SK-N-SH (cell line): ENCODE measurements around the gene SGPP1. TPM values are rescaled to one million over a fixed set of nuclear protein-coding genes. Genes with fewer than 3 reads are reported as not detected.
"Not testable (repeated sequence)": the region's sequence is repeated elsewhere in the genome, so short reads cannot be mapped to it uniquely, and the experiment has no call there.

Experiments used
- CTCF ChIA-PET: fragments of 300-600, 350-600 bp; formaldehyde crosslinking; extraction: SDS; loops from one replicate; lab custom pipeline; 2021; lab: Yijun Ruan, JAX
- POLR2A ChIA-PET: fragments of 350-600 bp; sonication (Branson Sonifier 250); formaldehyde crosslinking; extraction: SDS; loops from one replicate; lab custom pipeline; 2020; ENCODE audit warnings: antibody characterized with exemption, inconsistent platforms; lab: Yijun Ruan, JAX
- DNase-seq: peaks from one replicate; pipeline ENCODE4 v3.0.0; 2012
- H2AFZ ChIP-seq: fragments of 200-600 bp; sonication (generic); 2 replicates; pipeline ENCODE4 v1.8.1; 2016; ENCODE audit warnings: antibody characterized with exemption, mild to moderate bottlenecking, low read depth
- H3F3A ChIP-seq: fragments of 200-600 bp; sonication (generic); replicated peaks from 2 replicates; pipeline ENCODE3; 2016; ENCODE audit warnings: antibody characterized with exemption, mild to moderate bottlenecking; ENCODE audit not compliant: insufficient read depth
- H3K27ac ChIP-seq, 2 experiments: fragments of 200-500 bp in 1 of 2; fragments of 200-600 bp in 1 of 2; sonication (Bioruptor generic) in 1 of 2; sonication (generic), shearing (Covaris generic) in 1 of 2; 2 replicates each; pipeline versions ENCODE4 v1.5.1 to v1.6.1; 2014 to 2016; ENCODE audit warnings: low read depth in 2 of 2, inconsistent platforms in 1 of 2, low read length in 1 of 2, mild to moderate bottlenecking in 1 of 2, mixed read lengths in 1 of 2
- H3K27me3 ChIP-seq: fragments of 200-600 bp; sonication (generic), shearing (Covaris generic); 2 replicates; pipeline ENCODE4 v1.6.1; 2016; ENCODE audit warnings: mixed run types; ENCODE audit not compliant: insufficient read depth
- H3K36me3 ChIP-seq, 2 experiments: fragments of 200-500 bp in 1 of 2; fragments of 200-600 bp in 1 of 2; sonication (Bioruptor generic) in 1 of 2; sonication (generic) in 1 of 2; replicated peaks in 1 of 2; 2 replicates each; pipeline versions ENCODE3 to v1.5.1; 2014 to 2016; ENCODE audit warnings: low read length in 1 of 2, mild to moderate bottlenecking in 1 of 2; ENCODE audit not compliant: insufficient read depth in 2 of 2, control insufficient read depth in 1 of 2
- H3K4me1 ChIP-seq, 2 experiments: fragments of 200-500 bp in 1 of 2; fragments of 200-600 bp in 1 of 2; sonication (Bioruptor generic) in 1 of 2; sonication (generic), shearing (Covaris generic) in 1 of 2; 2 replicates each; pipeline versions ENCODE4 v1.5.1 to v1.6.1; 2014 to 2016; ENCODE audit warnings: low read depth in 1 of 2, low read length in 1 of 2, mixed run types in 1 of 2; ENCODE audit not compliant: insufficient read depth in 2 of 2, control insufficient read depth in 1 of 2
- H3K4me2 ChIP-seq: fragments of 200-600 bp; sonication (generic), shearing (Covaris generic); 2 replicates; pipeline ENCODE4 v1.6.1; 2017; ENCODE audit warnings: mixed run types
- H3K4me3 ChIP-seq, 2 experiments: fragments of 200-500 bp in 1 of 2; fragments of 200-600 bp in 1 of 2; sonication (Bioruptor generic) in 1 of 2; sonication (generic), shearing (Covaris generic) in 1 of 2; 2 replicates each; pipeline versions ENCODE4 v1.5.1 to v1.8.1; 2014 to 2016; ENCODE audit warnings: low read depth in 2 of 2, inconsistent platforms in 1 of 2, low read length in 1 of 2, mild to moderate bottlenecking in 1 of 2, mixed read lengths in 1 of 2, moderate library complexity in 1 of 2
- H3K79me2 ChIP-seq: fragments of 200-600 bp; sonication (generic); 2 replicates; pipeline ENCODE4 v1.8.1; 2017; ENCODE audit warnings: mild to moderate bottlenecking; ENCODE audit not compliant: insufficient read depth
- H3K9ac ChIP-seq: fragments of 200-600 bp; sonication (generic); 2 replicates; pipeline ENCODE4 v1.6.1; 2017; ENCODE audit warnings: mixed run types
- H3K9me2 ChIP-seq: fragments of 200-600 bp; sonication (generic); 2 replicates; pipeline ENCODE4 v1.6.1; 2017; ENCODE audit warnings: mixed run types
- H3K9me3 ChIP-seq: fragments of 200-600 bp; sonication (generic); 2 replicates; pipeline ENCODE4 v1.6.1; 2017; ENCODE audit warnings: mixed run types, mild to moderate bottlenecking, moderate library complexity
- H4K20me1 ChIP-seq: fragments of 200-600 bp; sonication (generic); 2 replicates; pipeline ENCODE4 v1.6.1; 2017; ENCODE audit warnings: mild to moderate bottlenecking, mixed run types; ENCODE audit not compliant: insufficient read depth
- EZH2phosphoT487 ChIP-seq: fragments of 200-600 bp; sonication (generic); IDR thresholded peaks from 2 replicates; pipeline ENCODE4 v1.6.1; 2017; ENCODE audit warnings: low read depth, mixed run types, mild to moderate bottlenecking, antibody characterized with exemption, moderate library complexity, borderline replicate concordance
- FOSL2 ChIP-seq: IDR thresholded peaks from 2 replicates; pipeline ENCODE4 v1.4.0; 2012; ENCODE audit warnings: low read depth, mild to moderate bottlenecking, moderate library complexity, borderline replicate concordance
- MAX ChIP-seq: IDR thresholded peaks from 2 replicates; pipeline ENCODE4 v1.4.0; 2012; ENCODE audit warnings: low read depth
- MEF2A ChIP-seq: IDR thresholded peaks from 2 replicates; pipeline ENCODE4 v1.4.0; 2012; ENCODE audit warnings: low read depth, borderline replicate concordance
- RAD21 ChIP-seq: IDR thresholded peaks from 2 replicates; pipeline ENCODE4 v1.6.1; 2012; ENCODE audit warnings: mild to moderate bottlenecking, low read length
- RXRA ChIP-seq: IDR thresholded peaks from 2 replicates; pipeline ENCODE4 v1.4.0; 2012; ENCODE audit warnings: low read depth, mild to moderate bottlenecking, borderline replicate concordance
- SMC3 ChIP-seq: IDR thresholded peaks from 2 replicates; pipeline ENCODE4 v1.6.1; 2012; ENCODE audit warnings: low read depth, low read length, improper control_type of control experiment
- USF1 ChIP-seq: IDR thresholded peaks from 2 replicates; pipeline ENCODE4 v1.4.0; 2012; ENCODE audit warnings: low read depth, borderline replicate concordance
- whole genome bisulfite sequencing: methylation state at CpG from one replicate; pipeline ENCODE4 v1.1.6; 2017; ENCODE audit warnings: low lambda C conversion rate; 5-methylcytosine and 5-hydroxymethylcytosine counted together
- polyA plus RNA-seq, 3 experiments: library from polyadenylated mRNA; depleted of rRNA; stranded (reverse); fragments of >200 nt; gene quantifications; 2 replicates each; pipeline ENCODE4 v1.2.3, GENCODE V29; 2012

Gene SGPP1
- polyA plus RNA-seq, 1 of the 3 experiments (the other 2 are of a cell fraction) = 8.4 TPM

- no peak overlapping the region for H3K9ac ChIP-seq
- no peak overlapping the region for H3K27ac ChIP-seq
- no peak overlapping the region for H3K4me3 ChIP-seq
- H2AFZ ChIP-seq = 0 out of 2 replicates have a peak overlapping the region, but pooled peaks have one; percentile 26
- POLR2A ChIA-PET = no interaction called here
- H3K27me3 ChIP-seq = no peaks in the 10 kb centered on the region
- no peaks in the 10 kb centered on the region for H3K79me2 ChIP-seq
- H3K4me2 ChIP-seq = no peak overlapping the region
- no peaks in the 10 kb centered on the region for H3K36me3 ChIP-seq
- H4K20me1 ChIP-seq = no peaks in the 10 kb centered on the region
- CTCF ChIA-PET = interaction anchor here (0.9 to 1.4 kb wide), 3 partner anchors 13 to 42 kb away, joined by 3 to 11 read pairs (median 3); no protein-coding TSS in a partner anchor
- no peak for DNase-seq
- H3K9me2 ChIP-seq = no peaks in the 10 kb centered on the region
- H3F3A ChIP-seq = no peaks in the 10 kb centered on the region
- no peak for TF ChIP-seq MEF2A
- H3K9me3 ChIP-seq = no peaks in the 10 kb centered on the region
- no peaks in the 10 kb centered on the region for H3K4me1 ChIP-seq
Observed at GRCh38 chr14:63757211-63757610, 29.3 kb upstream of the SGPP1 start.

- Histone ChIP-seq H4K20me1 (no peaks in the 10 kb centered on the region), H3K4me3 (no peak overlapping the region), H3K4me2 (no peak overlapping the region), H3K9ac (no peak overlapping the region), H3K36me3 (no peaks in the 10 kb centered on the region), H3K27ac (no peak overlapping the region), H3F3A (no peaks in the 10 kb centered on the region), H3K79me2 (no peaks in the 10 kb centered on the region), H3K9me2 (no peaks in the 10 kb centered on the region), H2AFZ (0 out of 2 replicates have a peak overlapping the region, but pooled peaks have one; percentile 58), H3K9me3 (no peaks in the 10 kb centered on the region), H3K27me3 (no peaks in the 10 kb centered on the region), H3K4me1 (no peaks in the 10 kb centered on the region)
- DNase-seq = no peak
- ChIA-PET POLR2A (no interaction called here), CTCF (interaction anchor here (0.9 kb wide), 1 partner anchor 18 kb away, joined by 3 read pairs; no protein-coding TSS in a partner anchor)
- WGBS = 67% methylated on average over 6 of the region's 6 CpGs
- TF ChIP-seq FOSL2 (no peak), RXRA (no peak), MAX (no peak), EZH2phosphoT487 (no peak), SMC3 (no peak), RAD21 (no peak), USF1 (no peak)
Observed at GRCh38 chr14:63752449-63753169, 24.7 kb upstream of the SGPP1 start.

- H3K27me3 ChIP-seq, H3K79me2 ChIP-seq, CTCF ChIA-PET, DNase-seq, H3K9me3 ChIP-seq, POLR2A ChIA-PET, H3K4me3 ChIP-seq, H3F3A ChIP-seq, H2AFZ ChIP-seq, H3K9me2 ChIP-seq, H3K9ac ChIP-seq, H3K27ac ChIP-seq, H3K4me1 ChIP-seq, H3K4me2 ChIP-seq, H4K20me1 ChIP-seq, H3K36me3 ChIP-seq: not testable (repeated sequence)
- WGBS = 94% methylated on average over 11 of the region's 39 CpGs
Observed at GRCh38 chr14:63751076-63751475, 23.2 kb upstream of the SGPP1 start.
